Caki2 (cell line): ENCODE data around the gene SYCE3. TPM values are rescaled to one million over a fixed set of nuclear protein-coding genes. Genes with fewer than 3 reads are reported as not detected.
"Not testable (repeated sequence)": the region's sequence is repeated elsewhere in the genome, so short reads cannot be mapped to it uniquely, and the experiment has no call there.

Experiments used
- DNase-seq: peaks from one replicate; pipeline ENCODE4 v3.0.0-alpha.2; 2015; ENCODE audit warnings: low read depth
- in situ Hi-C: cut with HindIII; loops from 2 replicates; pipeline ENCODE4 v1.10.0; 2016; ENCODE audit warnings: low sequenced_read_pairs, low pct_unique_long_range_greater_than_20kb, mixed read lengths
- total RNA-seq: library from RNA; depleted of rRNA; stranded (reverse); fragments of >200 nt; shearing (Covaris generic); gene quantifications from 2 replicates; pipeline ENCODE4 v1.2.3, GENCODE V29; 2014; ENCODE audit warnings: low replicate concordance

SYCE3 gene
- total RNA-seq, 1 experiment from 2014 or later, result not detected

DNA sequence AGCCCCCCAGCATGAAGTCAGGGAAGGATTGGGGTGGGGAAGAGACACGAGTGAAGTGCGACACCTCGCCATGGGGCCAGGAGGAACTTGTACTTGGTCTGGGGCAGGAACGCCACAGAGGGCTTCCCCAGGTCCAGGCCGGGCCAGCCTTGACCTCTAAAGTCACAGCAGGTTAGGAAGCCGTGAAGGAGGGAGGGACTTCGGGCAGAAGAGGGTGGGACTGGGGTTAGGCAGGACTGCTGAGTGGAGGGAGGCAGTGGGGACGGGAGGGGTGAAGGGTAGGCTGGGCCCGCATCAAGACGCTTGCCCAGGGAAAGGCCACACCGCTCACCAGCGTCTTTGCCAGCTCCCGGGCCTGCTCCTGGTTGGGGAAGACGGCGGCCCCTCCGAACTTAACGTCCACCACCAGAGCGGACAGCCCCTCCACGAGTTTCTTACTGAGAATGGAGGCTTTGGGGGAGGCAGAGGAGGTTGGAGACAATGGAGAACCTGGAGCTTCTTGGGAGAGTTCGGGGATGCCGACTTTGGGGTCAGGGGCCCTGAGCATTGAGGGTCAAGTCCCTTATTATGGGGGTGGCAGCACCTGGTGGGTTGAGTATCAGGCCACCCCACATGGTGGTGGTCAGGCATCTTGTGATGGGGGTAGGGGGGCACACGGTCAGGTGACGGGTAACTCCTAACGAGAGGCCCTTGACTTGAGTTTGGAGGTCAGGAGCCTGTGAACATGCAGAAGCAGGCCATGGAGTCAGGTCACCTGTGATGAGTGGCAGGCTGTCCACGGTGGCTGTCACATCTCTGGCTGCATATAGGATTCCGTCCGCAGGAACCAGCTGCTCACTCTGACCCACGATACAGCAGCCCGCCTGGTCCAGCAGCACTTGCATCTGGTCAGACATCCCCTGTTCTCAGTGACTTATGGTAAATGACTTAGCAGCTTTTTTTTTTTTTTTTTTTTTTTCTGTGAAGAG, 35.6 kb downstream of the SYCE3 start:
- in situ Hi-C loops, result no loop called here

DNA sequence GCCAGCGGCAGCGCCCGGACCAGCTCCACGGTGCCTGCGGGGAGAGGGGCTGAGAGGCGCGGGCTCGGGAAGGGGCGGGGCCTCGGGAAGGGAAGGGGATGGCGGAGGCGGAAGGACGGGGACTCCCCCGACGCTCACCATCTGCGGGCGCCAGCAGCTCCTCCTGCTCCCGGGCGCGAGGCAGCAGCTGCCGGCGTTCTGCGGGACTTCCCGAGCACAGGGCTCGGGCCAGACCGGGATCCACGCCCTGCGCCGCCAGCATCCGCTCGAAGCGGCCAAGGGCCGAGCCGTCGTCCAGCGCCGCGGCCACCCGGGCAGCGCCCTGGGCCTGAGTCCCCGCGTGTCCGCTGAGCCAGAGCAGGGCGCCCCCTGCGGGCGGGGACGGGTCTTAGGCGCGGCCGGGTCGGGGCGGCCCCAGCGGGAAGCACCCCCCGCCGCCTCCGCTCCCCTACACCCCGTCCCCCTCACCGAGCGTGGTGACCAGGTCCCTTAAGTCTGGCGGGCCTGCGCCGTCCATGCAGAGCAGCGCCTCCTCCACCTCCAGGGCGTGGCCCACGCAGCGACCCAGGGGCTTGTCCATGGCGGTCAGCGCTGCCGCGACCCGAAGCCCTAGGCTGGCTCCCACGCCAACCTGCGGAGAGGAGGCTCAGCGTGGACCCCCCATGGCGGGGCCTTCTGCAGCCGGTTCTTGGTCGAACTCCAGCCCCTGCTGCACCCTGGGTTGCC, 36.4 kb downstream of the SYCE3 start:
- in situ Hi-C loops, result no loop called here
- peak; percentile 91 for DNase-seq

More for the DNA sequence above, 35.6 kb downstream of the SYCE3 start:
- DNase-seq, result peak; percentile 83

DNA sequence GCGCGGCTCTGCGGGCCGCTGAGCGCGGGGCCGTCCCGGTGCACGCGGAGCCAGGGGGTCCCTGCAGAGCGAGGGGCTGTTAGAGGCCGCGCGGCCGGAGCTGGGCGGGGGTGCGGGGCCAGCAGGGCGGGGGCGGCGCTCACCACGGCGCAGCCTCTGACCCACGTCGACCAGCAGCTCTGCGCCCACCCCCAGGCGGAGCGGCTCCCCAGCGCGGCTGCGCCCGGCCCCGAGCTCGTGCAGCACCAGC, 36.9 kb downstream of the SYCE3 start:
- no peak for DNase-seq
- in situ Hi-C loops, result no loop called here

DNA sequence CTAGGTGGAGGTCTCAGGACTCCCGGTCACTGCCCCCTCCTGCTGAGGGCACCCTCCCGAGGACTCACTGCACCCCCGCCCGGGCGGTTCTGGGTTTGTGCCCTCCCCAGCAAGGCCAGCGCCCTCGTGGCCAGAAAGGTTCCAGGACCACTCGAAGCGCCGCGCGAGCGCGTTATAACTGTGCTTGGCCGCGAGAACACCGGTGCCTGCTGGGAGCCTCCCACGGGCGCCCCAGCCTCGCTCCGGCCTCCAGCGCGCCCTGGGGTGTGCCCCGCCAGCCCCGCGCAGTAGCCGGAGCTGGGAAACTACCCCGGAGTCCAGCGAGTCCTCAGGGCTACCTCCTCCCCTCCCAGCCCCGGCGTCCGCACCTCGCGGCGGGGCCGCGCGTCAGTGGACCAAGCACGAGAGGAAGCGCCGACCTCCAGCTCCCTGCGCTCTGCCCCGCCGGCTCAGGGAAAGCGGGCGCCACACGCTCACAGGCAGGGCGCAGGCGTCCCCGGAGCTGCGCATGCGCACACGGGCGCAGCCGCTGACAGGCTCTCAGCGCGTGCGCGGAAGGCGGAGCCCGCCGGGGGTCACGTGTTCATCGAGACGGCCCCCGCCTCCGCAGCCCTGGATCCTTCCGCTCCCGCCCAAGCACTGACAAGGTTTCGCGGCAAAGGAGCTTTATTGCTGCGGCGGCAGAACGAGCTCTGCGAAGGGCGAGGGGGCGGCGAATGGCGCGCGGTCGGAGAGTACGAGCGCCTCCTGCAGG, 37.4 kb downstream of the SYCE3 start, which contains the start of gene SCO2:
TSS of gene SCO2 (minus strand) at position 495 of the 754 bp plus-strand sequence. CDS start 1,187 bp downstream, outside the sequence.
- in situ Hi-C loops, result no loop called here
- peak; percentile 98 for DNase-seq

DNA sequence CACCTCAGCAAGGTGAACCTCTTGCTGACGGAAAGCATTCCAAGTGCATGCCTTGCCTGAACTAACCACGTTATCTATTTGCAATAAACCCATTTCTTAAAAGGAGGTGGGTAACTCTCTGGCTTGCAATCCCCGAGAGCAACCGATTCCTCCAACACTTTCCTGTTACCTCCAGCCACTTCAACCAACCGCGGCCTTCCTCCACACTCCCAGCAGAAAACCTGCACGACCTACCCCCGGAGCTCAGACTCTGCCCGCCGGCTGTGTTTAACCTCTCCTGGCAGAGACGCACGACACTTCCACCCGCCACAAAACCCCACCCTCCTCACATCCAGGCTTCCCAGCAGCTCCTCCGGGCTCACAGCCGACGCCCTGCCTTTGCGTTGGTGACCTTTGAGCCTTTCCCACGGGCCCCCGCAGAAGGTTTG, 38.0 kb downstream of the SYCE3 start:
- no peak for DNase-seq
- in situ Hi-C loops, result no loop called here

DNA sequence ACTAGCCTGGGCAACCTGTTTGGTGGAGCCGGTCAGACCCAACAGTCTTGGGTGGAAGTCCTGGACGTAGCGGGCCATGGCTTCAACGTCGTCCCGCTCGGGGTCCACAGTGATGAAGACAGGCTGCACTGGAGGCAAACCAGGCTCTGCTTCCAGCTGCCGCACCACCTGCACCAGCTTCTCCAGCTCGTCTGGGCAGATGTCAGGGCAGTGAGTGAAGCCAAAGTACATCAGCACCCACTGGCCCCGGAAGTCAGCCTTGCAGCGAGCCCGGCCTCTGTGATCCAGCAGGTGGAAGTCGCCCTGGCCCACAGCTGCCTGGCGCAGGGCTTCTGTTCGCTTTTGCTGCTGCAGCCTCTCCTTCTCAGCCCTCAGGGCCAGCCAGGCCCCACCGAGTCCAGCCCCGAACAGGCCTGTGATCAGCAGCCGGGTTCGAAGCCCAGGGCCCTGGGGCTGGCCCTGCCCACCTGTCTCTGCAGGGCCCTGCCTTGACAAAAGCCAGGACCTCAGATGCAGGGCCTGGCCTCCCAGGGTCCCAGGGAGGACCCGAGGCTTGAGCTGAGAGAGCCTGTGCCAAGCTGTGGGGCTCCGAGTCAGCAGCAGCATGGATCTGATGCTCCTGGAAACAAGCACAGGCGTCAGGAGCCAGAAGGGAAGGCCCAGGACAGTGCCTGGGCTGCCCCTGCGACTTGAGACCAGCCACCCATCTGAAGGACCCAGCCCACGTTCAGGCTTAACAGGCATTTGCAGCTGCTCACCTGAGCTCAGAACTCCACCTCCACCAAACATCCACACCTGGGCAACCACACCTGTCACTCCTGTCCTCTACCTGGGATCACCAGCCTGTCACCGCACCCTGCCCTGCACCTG, 38.7 kb downstream of the SYCE3 start:
- in situ Hi-C loops, result no loop called here
- no peak for DNase-seq

DNA sequence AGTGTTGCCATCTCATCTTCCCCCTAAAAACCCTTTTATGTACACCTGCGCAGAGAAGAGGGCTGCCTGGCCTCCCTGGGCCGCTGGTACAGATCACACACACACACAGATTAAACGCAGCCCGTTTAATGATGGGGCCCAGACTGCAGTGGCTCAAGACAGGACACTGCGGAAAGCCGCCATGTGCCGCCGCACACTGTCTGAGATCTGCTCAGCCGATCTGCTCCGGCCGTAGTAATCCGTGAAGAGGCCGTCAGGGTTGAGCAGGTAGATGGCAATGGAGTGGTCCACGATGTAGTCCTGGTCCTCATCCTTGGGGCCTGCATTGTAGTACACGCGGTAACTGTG, 39.3 kb downstream of the SYCE3 start:
- in situ Hi-C loops, result no loop called here
- DNase-seq, result no peak

DNA sequence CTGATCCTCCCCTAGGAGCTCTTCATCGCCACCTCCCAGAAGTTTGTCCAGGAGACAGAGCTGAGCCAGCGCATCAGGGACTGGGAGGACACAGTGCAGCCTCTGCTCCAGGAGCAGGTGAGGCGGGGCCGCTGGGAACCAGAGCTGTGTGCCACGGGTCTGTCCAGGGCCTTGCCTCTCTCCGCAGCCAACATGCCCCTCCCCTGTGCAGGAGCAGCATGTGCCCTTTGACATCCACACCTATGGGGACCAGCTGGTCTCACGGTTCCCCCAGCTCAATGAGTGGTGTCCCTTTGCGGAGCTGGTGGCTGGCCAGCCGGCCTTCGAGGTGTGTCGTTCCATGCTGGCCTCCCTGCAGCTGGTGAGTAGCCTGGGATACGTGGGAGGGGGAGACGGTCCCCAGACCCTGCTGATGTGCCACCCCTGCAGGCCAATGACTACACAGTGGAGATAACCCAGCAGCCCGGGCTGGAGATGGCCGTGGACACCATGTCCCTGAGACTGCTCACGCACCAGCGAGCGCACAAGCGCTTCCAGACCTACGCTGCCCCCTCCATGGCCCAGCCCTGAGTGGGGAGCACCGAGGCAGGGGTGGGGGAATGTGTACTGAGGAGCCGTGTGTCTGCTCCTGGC, 39.8 kb downstream of the SYCE3 start:
- no peak for DNase-seq
- in situ Hi-C loops, result no loop called here

DNA sequence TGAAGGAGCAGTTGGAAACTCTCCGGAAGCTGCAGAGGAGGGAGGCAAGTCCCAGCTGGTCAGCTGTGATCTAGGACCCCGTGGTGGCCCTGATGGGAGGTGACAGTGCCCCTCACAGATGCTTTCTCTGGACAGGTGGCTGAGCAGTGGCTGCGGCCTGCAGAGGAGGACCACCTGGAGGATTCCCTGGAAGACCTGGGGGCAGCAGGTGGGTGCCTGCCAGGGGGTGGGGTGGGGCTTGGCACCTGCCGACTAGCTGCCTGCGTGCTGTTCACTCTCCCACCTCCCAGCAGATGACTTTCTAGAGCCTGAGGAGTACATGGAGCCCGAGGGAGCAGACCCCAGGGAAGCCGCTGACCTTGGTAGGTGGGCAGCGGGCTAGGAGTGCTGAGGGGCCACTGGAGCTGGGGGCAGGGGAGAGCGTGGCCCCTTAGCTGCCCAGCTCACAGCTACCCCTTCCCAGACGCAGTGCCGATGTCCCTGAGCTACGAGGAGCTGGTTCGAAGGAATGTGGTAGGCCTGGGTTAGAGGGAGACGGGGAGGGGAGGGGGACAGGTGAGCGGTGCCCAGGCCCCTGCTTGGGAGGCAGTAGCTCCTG, 40.4 kb downstream of the SYCE3 start:
- in situ Hi-C loops, result no loop called here
- no peak for DNase-seq

DNA sequence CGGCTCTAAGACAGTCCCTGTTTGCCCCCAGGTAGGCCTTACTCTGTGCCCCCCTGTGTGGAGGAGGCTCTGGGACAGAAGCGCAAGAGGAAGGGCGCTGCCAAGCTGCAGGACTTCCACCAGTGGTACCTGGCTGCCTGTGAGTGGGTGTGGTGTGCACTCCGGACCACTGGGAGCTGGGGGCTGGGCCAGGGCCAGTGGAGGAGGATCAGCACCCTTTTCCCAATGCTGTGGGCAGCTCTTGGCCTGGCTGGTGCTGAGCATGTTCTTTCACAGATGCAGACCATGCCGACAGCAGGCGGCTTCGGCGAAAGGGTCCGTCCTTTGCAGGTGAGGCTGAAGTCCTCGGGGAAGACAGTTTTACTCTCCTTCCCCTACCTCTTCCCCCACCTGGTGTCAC, 41.0 kb downstream of the SYCE3 start:
- in situ Hi-C loops, result no loop called here
- DNase-seq, result no peak

DNA sequence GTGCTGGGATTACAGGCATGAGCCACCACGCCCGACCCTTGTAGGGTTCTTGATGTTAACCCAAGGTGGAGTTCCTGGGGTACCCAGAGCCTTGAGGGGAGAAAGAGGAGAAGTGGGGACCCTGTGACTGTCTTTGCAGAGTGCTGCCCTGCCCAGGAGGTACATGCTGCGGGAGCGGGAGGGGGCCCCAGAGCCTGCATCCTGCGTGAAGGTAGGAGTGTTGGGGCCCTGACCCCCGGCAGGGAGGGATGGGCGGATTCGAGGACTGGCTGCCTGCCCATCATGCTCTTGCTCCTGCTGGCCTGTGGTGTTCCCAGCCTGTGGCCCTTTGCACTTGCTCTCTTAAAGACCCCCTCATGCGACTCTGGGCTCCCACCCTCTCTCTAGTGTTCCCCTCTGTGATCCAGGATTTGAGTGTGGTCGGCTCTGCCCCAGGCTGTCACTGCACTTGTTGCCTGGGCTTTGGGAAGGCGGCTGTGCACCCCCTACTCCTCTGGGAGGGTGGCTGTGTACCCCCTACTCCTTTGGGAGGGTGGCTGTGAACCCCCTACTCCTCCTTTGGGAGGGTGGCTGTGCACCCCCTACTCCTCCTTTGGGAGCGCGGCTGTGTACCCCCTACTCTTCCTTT, 41.8 kb downstream of the SYCE3 start:
- DNase-seq, result no peak
- in situ Hi-C loops, result no loop called here

DNA sequence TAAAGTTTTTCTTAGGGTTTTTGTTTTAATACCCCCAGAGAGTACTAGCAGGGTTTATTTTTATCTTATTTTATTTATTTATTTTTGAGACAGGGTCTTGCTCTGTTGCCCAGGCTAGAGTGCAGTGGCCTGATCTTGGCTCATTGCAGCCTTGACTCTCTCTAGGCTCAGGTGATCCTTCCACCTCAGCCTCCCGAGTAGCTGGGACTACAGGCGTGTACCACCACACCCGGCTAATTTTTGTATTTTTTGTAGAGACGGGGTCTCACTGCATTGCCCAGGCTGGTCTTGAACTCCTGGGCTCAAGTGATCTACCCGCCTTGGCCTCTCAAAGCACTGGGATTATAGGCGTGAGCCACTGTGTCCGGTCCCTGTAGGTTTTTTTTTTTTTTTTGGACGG, 42.5 kb downstream of the SYCE3 start:
- DNase-seq, in situ Hi-C loops: not testable (repeated sequence)

DNA sequence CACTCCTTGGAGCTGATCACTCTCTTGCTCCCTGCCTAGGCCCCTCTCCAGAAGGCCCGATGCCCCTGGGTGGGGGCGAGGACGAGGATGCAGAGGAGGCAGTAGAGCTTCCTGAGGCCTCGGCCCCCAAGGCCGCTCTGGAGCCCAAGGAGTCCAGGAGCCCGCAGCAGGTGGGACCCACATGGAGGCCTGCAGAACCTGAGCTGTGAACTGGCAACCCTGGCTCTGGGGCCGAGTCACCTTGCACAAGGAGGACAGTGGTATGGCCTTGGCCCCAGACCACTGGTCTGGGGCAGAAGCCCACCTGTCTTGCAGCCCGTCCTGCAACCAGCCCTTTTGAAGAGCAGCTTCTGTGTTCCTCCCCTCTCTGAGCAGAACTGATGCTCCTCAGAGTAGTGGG, 43.6 kb downstream of the SYCE3 start:
- in situ Hi-C loops, result no loop called here
- no peak for DNase-seq

DNA sequence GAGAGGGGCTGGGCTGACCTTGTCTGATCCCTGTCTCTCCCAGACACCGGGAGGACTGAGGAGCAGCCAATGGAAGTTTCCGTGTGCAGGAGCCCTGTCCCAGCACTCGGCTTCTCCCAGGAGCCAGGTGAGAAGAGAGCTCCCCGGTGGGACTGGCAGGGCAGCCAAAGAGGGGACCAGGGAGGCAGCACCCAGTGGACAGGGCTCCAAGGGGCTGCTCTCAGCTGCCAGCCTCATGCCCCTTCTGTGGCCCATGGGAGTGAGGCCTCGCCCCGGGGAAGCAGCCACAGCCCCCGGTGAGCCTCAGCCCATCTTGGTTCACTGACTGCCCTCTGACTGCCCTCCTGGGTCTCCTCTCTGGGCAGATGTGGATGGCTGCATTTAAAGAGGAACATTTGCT, 44.1 kb downstream of the SYCE3 start:
- DNase-seq, result no peak
- in situ Hi-C loops, result no loop called here

DNA sequence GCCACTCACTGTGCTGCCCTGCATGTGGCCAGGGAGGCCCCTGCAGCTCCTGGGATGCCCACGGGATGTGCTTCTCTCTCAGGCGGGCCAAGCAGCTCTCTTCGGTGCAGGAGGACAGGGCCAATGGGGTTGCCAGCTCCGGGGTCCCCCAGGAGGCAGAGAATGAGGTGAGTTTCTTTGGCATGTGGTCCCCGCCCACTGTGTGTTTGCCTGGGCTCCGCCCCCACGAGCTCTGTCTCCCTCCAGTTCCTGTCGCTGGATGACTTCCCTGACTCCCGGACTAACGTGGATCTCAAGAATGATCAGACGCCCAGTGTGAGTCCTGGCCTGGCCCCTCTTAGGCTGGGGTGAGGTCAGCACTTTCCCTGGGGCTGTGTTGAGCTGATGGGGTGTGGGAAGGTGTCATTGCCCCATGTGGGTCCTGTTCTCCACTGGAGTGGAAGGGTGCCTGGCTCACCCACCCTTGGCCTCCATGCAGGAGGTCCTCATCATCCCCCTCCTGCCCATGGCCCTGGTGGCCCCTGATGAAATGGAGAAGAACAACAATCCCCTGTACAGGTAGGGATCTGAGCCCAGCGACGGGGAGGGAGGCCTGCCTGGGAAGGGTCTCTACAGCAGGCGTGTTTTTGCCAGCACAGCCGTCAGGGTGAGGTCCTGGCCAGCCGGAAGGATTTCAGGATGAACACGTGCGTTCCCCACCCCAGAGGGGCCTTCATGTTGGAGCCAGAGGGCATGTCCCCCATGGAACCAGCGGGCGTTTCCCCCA, 45.0 kb downstream of the SYCE3 start:
- in situ Hi-C loops, result no loop called here
- no peak for DNase-seq

DNA sequence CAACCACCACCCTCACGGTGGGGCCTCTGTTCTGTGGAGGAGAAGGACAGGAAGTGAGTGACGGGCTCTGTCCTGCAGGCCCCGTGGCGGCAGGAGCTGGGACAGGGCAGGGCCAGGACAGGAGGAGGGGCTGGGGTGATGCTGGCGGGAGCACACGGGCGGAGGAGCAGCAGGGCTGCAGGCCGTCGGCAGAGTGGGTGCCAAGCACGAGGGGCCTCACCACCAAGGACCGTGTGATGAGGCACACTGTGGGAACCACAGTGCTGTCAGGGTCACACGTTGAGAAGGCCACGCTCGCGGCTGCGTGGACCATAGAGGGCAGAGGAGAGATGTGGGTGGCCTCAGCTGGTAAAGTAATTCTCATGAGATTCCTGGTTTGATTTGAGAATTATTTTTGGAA, 45.8 kb downstream of the SYCE3 start:
- in situ Hi-C loops, result no loop called here
- no peak for DNase-seq
